Loucy (cell line): Measurements from ENCODE around the gene ZNF429.

ENCODE experiments used
- H2AFZ ChIP-seq: fragments of 200-600 bp; sonication (generic); 2 replicates; pipeline ENCODE4 v1.6.0; 2016; ENCODE audit warnings: antibody characterized with exemption, mild to moderate bottlenecking, low read length, moderate library complexity
- H3F3A ChIP-seq: fragments of 200-600 bp; 2 replicates; pipeline ENCODE4 v1.6.0; 2016; ENCODE audit warnings: antibody characterized with exemption, low read depth, mild to moderate bottlenecking
- H3K27me3 ChIP-seq: fragments of 200-600 bp; sonication (generic); 2 replicates; pipeline ENCODE4 v1.6.1; 2014; ENCODE audit warnings: low read length, mild to moderate bottlenecking; ENCODE audit not compliant: insufficient read depth, poor library complexity, severe bottlenecking
- H3K36me3 ChIP-seq: fragments of 200-600 bp; sonication (generic); 2 replicates; pipeline ENCODE4 v1.6.1; 2016; ENCODE audit warnings: low read length; ENCODE audit not compliant: insufficient read depth
- H3K4me1 ChIP-seq: fragments of 200-600 bp; sonication (generic); 2 replicates; pipeline ENCODE4 v1.5.1; 2014; ENCODE audit warnings: low read length, mild to moderate bottlenecking; ENCODE audit not compliant: insufficient read depth, poor library complexity, severe bottlenecking
- H3K4me2 ChIP-seq: fragments of 200-600 bp; sonication (generic); 2 replicates; pipeline ENCODE4 v1.6.0; 2014; ENCODE audit warnings: antibody characterized with exemption, low read length, low read depth, mild to moderate bottlenecking; ENCODE audit not compliant: poor library complexity, severe bottlenecking
- H3K4me3 ChIP-seq: fragments of 200-600 bp; sonication (generic); 2 replicates; pipeline ENCODE4 v1.5.1; 2014; ENCODE audit warnings: low read length, mild to moderate bottlenecking, mixed read lengths; ENCODE audit not compliant: poor library complexity, severe bottlenecking
- H3K79me2 ChIP-seq: fragments of 200-600 bp; sonication (generic); 2 replicates; pipeline ENCODE4 v1.6.1; 2014; ENCODE audit warnings: low read length; ENCODE audit not compliant: insufficient read depth
- H3K9ac ChIP-seq: fragments of 200-600 bp; sonication (generic); 2 replicates; pipeline ENCODE4 v1.6.0; 2014; ENCODE audit warnings: mild to moderate bottlenecking, low read depth, low read length, moderate library complexity; ENCODE audit not compliant: poor library complexity, severe bottlenecking
- H3K9me2 ChIP-seq: fragments of 200-600 bp; sonication (generic); replicated peaks from 2 replicates; pipeline ENCODE4 v1.6.1; 2016; ENCODE audit warnings: low read depth, low read length, mixed read lengths
- H3K9me3 ChIP-seq: fragments of 200-600 bp; sonication (generic); 2 replicates; pipeline ENCODE4 v1.6.1; 2014; ENCODE audit warnings: mild to moderate bottlenecking, antibody characterized with exemption, low read length, low read depth; ENCODE audit not compliant: insufficient read depth
- H4K20me1 ChIP-seq: fragments of 200-600 bp; sonication (generic); 2 replicates; pipeline ENCODE4 v1.6.0; 2014; ENCODE audit warnings: antibody characterized with exemption, low read length, mild to moderate bottlenecking; ENCODE audit not compliant: insufficient read depth, poor library complexity, severe bottlenecking
- CTCF ChIP-seq: fragments of 200-600 bp; sonication (generic); conservative IDR thresholded peaks from 2 replicates; pipeline ENCODE4 v1.5.1; 2014; ENCODE audit warnings: mild to moderate bottlenecking, antibody characterized with exemption, low read length
- EZH2phosphoT487 ChIP-seq: fragments of 200-600 bp; IDR thresholded peaks from 2 replicates; pipeline ENCODE4 v1.6.1; 2018; ENCODE audit warnings: antibody characterized with exemption, mild to moderate bottlenecking, moderate library complexity, borderline replicate concordance

ZNF429 gene

DNA sequence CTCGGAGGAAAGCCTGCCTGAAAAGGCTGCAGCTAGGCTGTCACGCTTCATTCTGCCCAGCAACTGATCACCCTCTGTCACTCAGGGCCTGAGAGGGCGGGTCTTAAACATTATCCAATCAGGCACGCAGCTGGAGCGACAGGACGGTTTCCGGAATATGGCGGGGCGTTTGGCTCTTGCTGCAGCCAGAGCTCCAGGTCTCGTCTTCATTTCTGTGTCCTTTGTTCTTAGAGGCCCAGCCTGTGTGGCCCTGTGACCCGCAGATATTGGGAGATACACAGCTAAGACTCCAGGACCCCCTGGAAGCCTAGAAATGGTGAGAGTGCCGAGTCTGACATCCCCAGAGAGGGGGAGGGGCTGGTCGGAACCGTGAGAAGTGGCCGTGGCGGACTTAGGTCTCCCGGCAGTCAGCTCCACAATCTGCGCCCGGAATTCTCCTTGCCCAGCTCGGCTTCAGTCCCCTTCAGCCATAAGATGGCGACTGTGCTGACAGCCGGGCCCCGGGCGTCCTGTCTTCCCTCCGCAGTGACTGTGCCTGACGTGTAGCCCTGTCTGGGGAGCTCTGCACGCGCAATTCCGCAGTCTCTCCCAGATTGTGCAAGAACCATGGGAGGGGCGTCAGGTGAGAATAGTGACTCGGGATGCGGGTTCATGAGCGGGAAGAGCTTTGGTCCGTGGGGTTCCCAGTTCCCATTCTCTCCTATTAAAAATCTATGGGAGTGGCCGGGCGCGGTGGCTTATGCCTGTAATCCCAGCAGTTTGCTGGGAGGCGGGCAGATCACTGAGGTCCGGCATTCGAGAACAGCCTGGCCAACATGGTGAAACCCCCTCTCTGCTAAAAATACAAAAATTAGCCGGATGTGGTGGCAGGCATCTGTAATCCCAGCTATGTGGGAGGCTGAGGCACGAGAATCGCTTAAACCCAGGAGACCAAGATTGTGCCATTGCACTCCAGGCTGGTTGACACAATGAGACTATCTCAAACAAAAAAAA is at the start of gene ZNF429:
Gene ZNF429, plus strand, starts transcription at position 144 of the 993 bp plus-strand sequence. Its CDS starts 170 bp downstream, at position 314.
- Histone ChIP-seq H3K36me3 (no peaks in the 10 kb centered on the region), H4K20me1 (peaks cover 17% of the 10 kb centered on the region), H3F3A (no peaks in the 10 kb centered on the region), H3K4me2 (peak within 1 kb of the TSS; percentile 94), H3K9me2 (no peaks in the 10 kb centered on the region), H3K79me2 (peaks cover 31% of the 10 kb centered on the region), H3K4me3 (peak within 1 kb of the TSS; percentile 93), H3K27me3 (no peaks in the 10 kb centered on the region), H3K9ac (peak within 1 kb of the TSS; percentile 95), H3K4me1 (peaks cover 26% of the 10 kb centered on the region), H3K9me3 (no peaks in the 10 kb centered on the region), H2AFZ (peak within 1 kb of the TSS; percentile 94)
- no peak for TF ChIP-seq CTCF
- no peak for TF ChIP-seq EZH2phosphoT487

DNA sequence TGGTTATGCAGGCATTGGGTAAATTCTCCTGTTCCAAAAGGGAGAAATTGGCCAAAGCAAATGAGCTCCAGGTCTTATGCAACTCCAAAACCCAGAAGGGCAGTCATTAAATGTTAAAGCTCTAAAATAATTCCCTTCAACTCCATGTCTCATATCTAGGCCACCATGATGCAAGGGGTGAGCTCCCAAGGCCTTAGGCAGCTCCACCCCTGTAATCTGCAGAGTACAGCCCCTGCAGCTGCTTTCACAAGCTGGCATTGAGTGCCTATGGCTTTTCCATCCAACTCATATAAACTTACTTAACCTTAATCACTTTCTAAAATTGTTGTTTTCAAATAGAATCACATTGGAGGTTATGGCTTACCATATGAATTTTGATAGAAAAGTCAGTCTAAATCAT is 44.7 kb upstream of the ZNF429 start:
- peak overlapping the region; percentile 19 for H3K4me2 ChIP-seq
- H2AFZ ChIP-seq = no peak overlapping the region
- H3K4me3 ChIP-seq = no peak overlapping the region
- TF ChIP-seq CTCF = no peak
- no peak for TF ChIP-seq EZH2phosphoT487
- H3F3A ChIP-seq = no peaks in the 10 kb centered on the region
- peaks cover 7% of the 10 kb centered on the region for H4K20me1 ChIP-seq
- H3K79me2 ChIP-seq = peaks cover 53% of the 10 kb centered on the region
- peaks cover 9% of the 10 kb centered on the region for H3K4me1 ChIP-seq
- H3K9me2 ChIP-seq = no peaks in the 10 kb centered on the region
- peaks cover 3% of the 10 kb centered on the region; the same call in 1 of the 2 replicates for H3K9me3 ChIP-seq
- H3K36me3 ChIP-seq = peaks cover 5% of the 10 kb centered on the region; the same call in 1 of the 2 replicates
- no peaks in the 10 kb centered on the region for H3K27me3 ChIP-seq
- H3K9ac ChIP-seq = no peak overlapping the region

GRCh38 chr19:21462540-21462939 is 42.9 kb upstream of the ZNF429 start:
- no peaks in the 10 kb centered on the region for H3K36me3 ChIP-seq
- no peak for TF ChIP-seq EZH2phosphoT487
- no peak for TF ChIP-seq CTCF
- no peaks in the 10 kb centered on the region for H3F3A ChIP-seq
- no peak overlapping the region for H2AFZ ChIP-seq
- H3K9ac ChIP-seq = peak overlapping the region; percentile 90
- H3K4me3 ChIP-seq = peak overlapping the region; percentile 82
- peaks cover 3% of the 10 kb centered on the region; the same call in 1 of the 2 replicates for H3K9me3 ChIP-seq
- H3K79me2 ChIP-seq = peaks cover 51% of the 10 kb centered on the region
- no peaks in the 10 kb centered on the region for H3K9me2 ChIP-seq
- peaks cover 7% of the 10 kb centered on the region for H4K20me1 ChIP-seq
- H3K4me1 ChIP-seq = peaks cover 9% of the 10 kb centered on the region
- H3K27me3 ChIP-seq = no peaks in the 10 kb centered on the region
- H3K4me2 ChIP-seq = peak overlapping the region; percentile 84
